G401 (cell line): ENCODE data around the gene CITED4. TPM values are rescaled to one million over a fixed set of nuclear protein-coding genes. Genes with fewer than 3 reads are reported as not detected.

Experiments used
- DNase-seq: peaks from one replicate; pipeline ENCODE4 v3.0.0-alpha.2; 2015; ENCODE audit warnings: low spot score
- in situ Hi-C: cut with HindIII; loops from 2 replicates; pipeline ENCODE4 v1.10.0; 2016; ENCODE audit warnings: low sequenced_read_pairs, mixed read lengths
- total RNA-seq: library from RNA; depleted of rRNA; stranded (reverse); fragments of >200 nt; shearing (Covaris generic); gene quantifications from 2 replicates; pipeline ENCODE4 v1.2.3, GENCODE V29; 2014; rRNA removed

The CITED4 gene
- total RNA-seq, 1 experiment from 2014 or later: 2.3 TPM

DNA sequence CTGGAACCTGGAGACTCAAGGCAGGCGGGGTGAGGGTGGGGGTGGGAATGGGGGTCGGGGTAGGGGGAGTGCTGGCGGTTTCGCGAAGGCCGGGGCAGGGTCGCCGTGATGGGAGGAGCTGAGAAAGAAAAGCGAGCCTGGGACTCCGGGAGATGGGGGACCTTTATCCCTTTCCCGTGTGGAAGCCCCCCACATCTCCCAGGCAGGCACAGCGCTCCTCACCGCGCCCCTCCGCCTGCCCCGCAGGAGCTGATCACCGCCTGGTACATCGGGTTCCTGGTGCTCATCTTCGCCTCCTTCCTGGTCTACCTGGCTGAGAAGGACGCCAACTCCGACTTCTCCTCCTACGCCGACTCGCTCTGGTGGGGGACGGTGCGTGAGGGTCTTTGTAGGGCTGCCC, 43.1 kb downstream of the CITED4 start:
- DNase-seq: no peak
- in situ Hi-C loops: no loop called here

DNA sequence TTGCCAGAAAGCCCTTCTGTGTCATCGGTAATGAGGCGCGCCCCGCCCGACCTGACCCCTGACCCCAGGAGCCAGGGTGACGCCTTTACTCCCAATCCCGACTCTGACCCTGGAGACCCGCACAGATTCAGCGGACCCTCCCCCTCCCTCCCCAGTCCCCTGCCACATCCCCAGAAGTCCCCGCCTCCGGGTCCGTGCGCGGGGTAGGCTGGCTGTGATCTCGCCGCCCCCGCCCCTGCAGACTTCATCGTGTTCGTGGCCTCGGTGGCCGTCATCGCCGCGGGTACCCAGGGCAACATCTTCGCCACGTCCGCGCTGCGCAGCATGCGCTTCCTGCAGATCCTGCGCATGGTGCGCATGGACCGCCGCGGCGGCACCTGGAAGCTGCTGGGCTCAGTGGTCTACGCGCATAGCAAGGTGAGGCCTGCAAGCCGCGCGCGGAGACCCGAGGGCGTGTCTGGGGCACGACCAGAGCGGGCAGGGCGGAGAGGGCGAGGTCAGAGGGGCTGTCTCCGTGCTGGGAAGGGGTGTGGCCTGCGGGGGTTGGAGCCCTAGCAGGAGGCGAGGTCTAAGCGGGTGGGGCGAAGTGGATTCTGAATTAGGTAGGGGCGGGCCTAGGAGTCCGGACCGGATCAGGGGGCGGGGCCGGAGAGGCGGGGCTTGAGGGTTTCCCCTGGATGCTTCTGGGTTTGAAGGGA, 43.8 kb downstream of the CITED4 start:
- in situ Hi-C loops: no loop called here
- DNase-seq: no peak

DNA sequence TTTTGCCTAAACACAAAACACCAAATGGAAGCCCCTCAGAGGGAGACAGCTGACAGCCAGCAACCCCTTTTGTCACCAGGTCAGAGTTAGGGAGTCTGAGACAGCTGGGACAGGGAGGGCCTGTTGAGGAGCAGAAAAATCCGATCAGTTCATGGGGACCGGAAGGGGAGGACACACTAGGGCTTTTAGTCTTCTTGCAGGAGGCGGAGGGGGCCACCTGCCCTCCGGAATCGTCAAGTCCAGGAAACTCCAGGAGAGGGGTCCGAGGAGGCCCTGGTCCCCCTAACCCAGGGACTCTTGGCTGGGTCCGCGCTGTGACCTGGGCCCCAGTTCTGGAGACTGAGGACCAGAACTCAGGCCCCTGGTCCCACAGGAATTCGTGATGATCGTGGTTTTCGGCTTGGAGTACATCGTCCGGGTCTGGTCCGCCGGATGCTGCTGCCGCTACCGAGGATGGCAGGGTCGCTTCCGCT, 44.3 kb downstream of the CITED4 start:
- in situ Hi-C loops: no loop called here
- no peak for DNase-seq

DNA sequence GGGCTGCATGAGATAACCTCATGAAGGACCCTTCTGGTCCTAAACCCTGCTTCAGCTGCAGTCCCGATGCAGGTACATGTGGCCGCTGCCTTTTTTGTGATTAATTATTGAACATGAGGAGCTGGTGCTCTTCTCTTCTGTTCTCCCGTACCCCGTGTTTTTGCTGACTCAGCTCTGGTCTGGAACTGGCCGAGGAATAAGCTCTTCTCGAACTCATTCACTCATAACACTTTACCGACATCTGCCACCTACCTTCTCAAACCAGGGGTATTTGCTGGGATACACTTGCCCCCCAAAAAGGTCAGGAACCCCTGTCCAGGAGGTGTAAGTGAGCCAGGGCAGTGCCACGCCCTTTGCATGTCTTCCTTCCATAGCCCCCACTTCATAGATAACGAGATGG, 46.7 kb downstream of the CITED4 start:
- DNase-seq: no peak
- in situ Hi-C loops: no loop called here

Other genes with a start within 250 kb of the CITED4 start
- 8.2 and 8.9 TPM in 2 replicates for gene RIMS3, start 196.7 kb downstream of the CITED4 start, total RNA-seq
- 39.4 and 76.7 TPM in 2 replicates for gene NFYC, start 170.7 kb downstream of the CITED4 start, total RNA-seq
- 0.61 and 1.2 TPM in 2 replicates for gene KCNQ4, start 78.6 kb downstream of the CITED4 start, total RNA-seq
- gene CTPS1, start 117.3 kb upstream of the CITED4 start, total RNA-seq: 68.9 and 81.5 TPM in 2 replicates
- gene SLFNL1, start 159.4 kb upstream of the CITED4 start, total RNA-seq: 0.03 and 0.12 TPM in 2 replicates